HEK293 (cell line): ENCODE data around the gene BCAS3.

ENCODE experiments used
- BCL11B ChIP-seq: fragments of 450-650 bp; formaldehyde crosslinking; IDR thresholded peaks from 2 replicates; pipeline ENCODE4 v1.5.1; 2016; ENCODE audit warnings: low read depth, missing biosample characterization, missing genetic modification characterization
- HOXD13 ChIP-seq: sonication (generic); formaldehyde crosslinking; IDR thresholded peaks from 2 replicates; pipeline ENCODE4 v1.8.0; 2022; ENCODE audit warnings: missing genetic modification reagents, borderline replicate concordance
- SALL2 ChIP-seq: fragments of 450-650 bp; formaldehyde crosslinking; IDR thresholded peaks from 2 replicates; pipeline ENCODE4 v1.5.0; 2017; ENCODE audit warnings: missing biosample characterization, mild to moderate bottlenecking, missing genetic modification characterization, borderline replicate concordance
- SETDB1 ChIP-seq: IDR thresholded peaks from one replicate; pipeline ENCODE4 v1.6.1; 2017; ENCODE audit warnings: mild to moderate bottlenecking, low read length, moderate library complexity, mixed read lengths; ENCODE audit not compliant: insufficient read length
- ZNF350 ChIP-seq: fragments of 450-650 bp; formaldehyde crosslinking; IDR thresholded peaks from 2 replicates; pipeline ENCODE4 v1.5.0; 2017; ENCODE audit warnings: missing biosample characterization, mild to moderate bottlenecking, missing genetic modification characterization
- ZNF596 ChIP-seq: fragments of 450-650 bp; IDR thresholded peaks from 2 replicates; pipeline ENCODE4 v1.5.0; 2018; ENCODE audit warnings: missing biosample characterization, mild to moderate bottlenecking, missing genetic modification characterization, moderate library complexity
- ZNF777 ChIP-seq: fragments of 450-650 bp; formaldehyde crosslinking; IDR thresholded peaks from 2 replicates; pipeline ENCODE4 v1.5.1; 2017; ENCODE audit warnings: missing biosample characterization, missing genetic modification characterization, borderline replicate concordance
- TF ChIP-seq, protein P1 (sequence below): fragments of 450-650 bp; formaldehyde crosslinking; IDR thresholded peaks from 2 replicates; pipeline ENCODE4 v1.5.1; 2016; ENCODE audit warnings: missing biosample characterization, missing genetic modification characterization
- TF ChIP-seq, protein P2 (sequence below): fragments of 450-650 bp; formaldehyde crosslinking; IDR thresholded peaks from 2 replicates; pipeline ENCODE4 v1.5.1; 2016; ENCODE audit warnings: missing biosample characterization, missing genetic modification characterization

DNA sequence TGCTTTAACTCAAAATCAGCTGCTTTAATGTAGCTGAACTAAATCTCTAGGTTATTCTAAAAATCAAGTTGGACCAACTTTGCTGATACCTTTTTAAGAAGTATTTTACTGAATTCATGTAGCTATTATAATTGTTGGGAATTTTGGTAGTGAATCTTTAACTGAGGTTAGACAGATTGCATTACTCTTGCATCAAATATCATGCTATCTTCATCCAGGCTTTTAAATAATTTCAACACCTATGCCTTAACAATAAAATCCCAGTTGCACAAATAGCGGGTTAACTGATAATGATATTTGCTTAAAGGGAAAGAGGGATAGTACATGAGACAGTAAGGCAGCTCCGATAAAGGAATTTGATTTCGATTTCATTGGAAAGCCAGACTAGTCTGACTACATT is 480.7 kb downstream of the BCAS3 start:
- TF ChIP-seq, protein P1, sequence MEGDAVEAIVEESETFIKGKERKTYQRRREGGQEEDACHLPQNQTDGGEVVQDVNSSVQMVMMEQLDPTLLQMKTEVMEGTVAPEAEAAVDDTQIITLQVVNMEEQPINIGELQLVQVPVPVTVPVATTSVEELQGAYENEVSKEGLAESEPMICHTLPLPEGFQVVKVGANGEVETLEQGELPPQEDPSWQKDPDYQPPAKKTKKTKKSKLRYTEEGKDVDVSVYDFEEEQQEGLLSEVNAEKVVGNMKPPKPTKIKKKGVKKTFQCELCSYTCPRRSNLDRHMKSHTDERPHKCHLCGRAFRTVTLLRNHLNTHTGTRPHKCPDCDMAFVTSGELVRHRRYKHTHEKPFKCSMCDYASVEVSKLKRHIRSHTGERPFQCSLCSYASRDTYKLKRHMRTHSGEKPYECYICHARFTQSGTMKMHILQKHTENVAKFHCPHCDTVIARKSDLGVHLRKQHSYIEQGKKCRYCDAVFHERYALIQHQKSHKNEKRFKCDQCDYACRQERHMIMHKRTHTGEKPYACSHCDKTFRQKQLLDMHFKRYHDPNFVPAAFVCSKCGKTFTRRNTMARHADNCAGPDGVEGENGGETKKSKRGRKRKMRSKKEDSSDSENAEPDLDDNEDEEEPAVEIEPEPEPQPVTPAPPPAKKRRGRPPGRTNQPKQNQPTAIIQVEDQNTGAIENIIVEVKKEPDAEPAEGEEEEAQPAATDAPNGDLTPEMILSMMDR = no peak
- TF ChIP-seq SALL2 = no peak
- TF ChIP-seq BCL11B = no peak
- TF ChIP-seq, protein P2, sequence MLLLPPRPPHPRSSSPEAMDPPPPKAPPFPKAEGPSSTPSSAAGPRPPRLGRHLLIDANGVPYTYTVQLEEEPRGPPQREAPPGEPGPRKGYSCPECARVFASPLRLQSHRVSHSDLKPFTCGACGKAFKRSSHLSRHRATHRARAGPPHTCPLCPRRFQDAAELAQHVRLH (tag by site-specific recombination) = no peak
- TF ChIP-seq SETDB1 = no peak
- TF ChIP-seq HOXD13 (CRISPR knock-in tag) = no peak
- TF ChIP-seq ZNF350 = no peak
- no peak for TF ChIP-seq ZNF596
- no peak for TF ChIP-seq ZNF777 (tag by site-specific recombination)
